HUES64 (cell line): ENCODE data around the gene MEGF6.

Experiments used
- H3K27ac ChIP-seq: 2 replicates; pipeline ENCODE4 v1.7.0; 2013; ENCODE audit warnings: low read depth, low read length, inconsistent platforms
- H3K27me3 ChIP-seq: 2 replicates; pipeline ENCODE4 v1.6.1; 2013; ENCODE audit warnings: mild to moderate bottlenecking, low read length; ENCODE audit not compliant: insufficient read depth
- H3K36me3 ChIP-seq: 2 replicates; pipeline ENCODE4 v1.6.1; 2013; ENCODE audit warnings: mild to moderate bottlenecking, low read length; ENCODE audit not compliant: insufficient read depth
- H3K4me1 ChIP-seq: 2 replicates; pipeline ENCODE4 v1.6.1; 2013; ENCODE audit warnings: mild to moderate bottlenecking, low read length, moderate library complexity; ENCODE audit not compliant: insufficient read depth
- H3K4me3 ChIP-seq: 2 replicates; pipeline ENCODE4 v1.5.1; 2013; ENCODE audit warnings: mild to moderate bottlenecking, low read length, moderate library complexity
- H3K9ac ChIP-seq: 2 replicates; pipeline ENCODE4 v1.6.1; 2013; ENCODE audit warnings: mild to moderate bottlenecking, low read depth, low read length
- H3K9me3 ChIP-seq: 2 replicates; pipeline ENCODE4 v1.6.1; 2013; ENCODE audit warnings: low read depth, low read length; ENCODE audit not compliant: insufficient read depth
- WGBS: fragments of 150-250, 120-280 bp; methylation state at CpG from one replicate; pipeline ENCODE4 v1.1.7; 2013; ENCODE audit warnings: missing lambda C conversion rate; 5-methylcytosine and 5-hydroxymethylcytosine counted together

The MEGF6 gene

DNA sequence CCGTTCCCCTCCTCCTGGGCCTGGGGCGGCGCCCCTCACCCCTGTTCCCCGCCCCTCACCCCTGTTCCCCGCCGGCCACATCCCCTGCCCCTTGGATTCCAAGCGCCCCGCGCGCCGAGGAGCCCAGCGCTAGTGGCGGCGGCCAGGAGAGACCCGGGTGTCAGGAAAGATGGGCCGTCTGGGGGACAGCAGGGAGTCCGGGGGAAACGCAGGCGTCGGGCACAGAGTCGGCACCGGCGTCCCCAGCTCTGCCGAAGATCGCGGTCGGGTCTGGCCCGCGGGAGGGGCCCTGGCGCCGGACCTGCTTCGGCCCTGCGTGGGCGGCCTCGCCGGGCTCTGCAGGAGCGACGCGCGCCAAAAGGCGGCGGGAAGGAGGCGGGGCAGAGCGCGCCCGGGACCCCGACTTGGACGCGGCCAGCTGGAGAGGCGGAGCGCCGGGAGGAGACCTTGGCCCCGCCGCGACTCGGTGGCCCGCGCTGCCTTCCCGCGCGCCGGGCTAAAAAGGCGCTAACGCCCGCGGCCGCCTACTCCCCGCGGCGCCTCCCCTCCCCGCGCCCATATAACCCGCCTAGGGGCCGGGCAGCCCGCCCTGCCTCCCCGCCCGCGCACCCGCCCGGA, 40.7 kb upstream of the MEGF6 start, which contains the start of gene TP73:
TSS of gene TP73 (plus strand) at position 587 of the 618 bp plus-strand sequence. CDS start 29,850 bp downstream, outside the sequence.
- Histone ChIP-seq H3K36me3 (0 out of 2 replicates have a peak, but pooled peaks cover under 1% of the 10 kb centered on the region), H3K4me1 (peaks cover 5% of the 10 kb centered on the region), H3K27me3 (peaks cover 77% of the 10 kb centered on the region), H3K27ac (no peak within 1 kb of the TSS), H3K9ac (no peak within 1 kb of the TSS), H3K9me3 (no peaks in the 10 kb centered on the region), H3K4me3 (peak within 1 kb of the TSS; percentile 48)
- WGBS: under 1% methylated on average over 80 of the region's 80 CpGs

GRCh38 chr1:3651026-3651929, 40.0 kb upstream of the MEGF6 start:
- H3K9ac ChIP-seq: no peak overlapping the region
- no peaks in the 10 kb centered on the region for H3K9me3 ChIP-seq
- peaks cover 69% of the 10 kb centered on the region for H3K27me3 ChIP-seq
- peaks cover 5% of the 10 kb centered on the region for H3K4me1 ChIP-seq
- WGBS: 1% methylated on average over 83 of the region's 83 CpGs
- no peak overlapping the region for H3K27ac ChIP-seq
- H3K4me3 ChIP-seq: peak overlapping the region; percentile 48
- peaks cover 8% of the 10 kb centered on the region; the same call in 1 of the 2 replicates for H3K36me3 ChIP-seq

DNA sequence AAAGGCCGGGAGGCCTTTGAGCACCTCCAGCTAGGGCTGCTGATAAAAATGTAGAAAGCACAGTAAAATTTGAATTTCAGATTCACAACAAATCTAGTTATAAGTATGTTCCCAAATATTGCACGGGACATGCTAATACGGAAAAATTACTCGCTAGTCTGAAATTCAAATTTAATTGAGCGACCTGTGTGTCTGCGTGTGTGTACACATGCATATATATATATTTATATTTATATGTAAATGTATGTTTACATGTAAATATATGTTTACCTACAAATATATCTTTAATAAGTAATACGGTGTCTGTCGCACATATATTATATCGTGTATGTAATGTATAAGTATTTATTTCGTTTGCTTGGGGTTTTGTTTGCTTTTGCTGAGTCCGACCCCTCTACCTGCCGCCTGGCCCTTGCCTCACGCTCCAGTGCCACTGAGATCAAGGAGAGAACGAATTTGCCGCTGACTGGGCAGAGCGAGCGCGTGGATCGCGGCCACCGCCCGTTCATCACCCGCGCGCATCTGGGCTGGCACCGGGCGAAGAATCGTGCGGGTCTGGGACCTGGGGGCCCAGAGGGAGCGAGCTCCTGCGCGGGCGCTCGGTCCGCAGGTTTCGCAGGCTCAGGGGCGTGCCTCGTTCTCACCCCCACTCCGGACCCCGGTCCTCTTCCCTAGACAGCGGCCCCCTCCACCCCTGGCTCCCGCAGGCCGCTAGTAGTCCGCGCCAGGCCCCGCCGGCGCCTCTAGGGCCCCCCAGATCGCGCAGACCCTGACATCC, 39.1 kb upstream of the MEGF6 start:
- WGBS: 6% methylated on average over 46 of the region's 50 CpGs
- Histone ChIP-seq H3K4me1 (peaks cover 5% of the 10 kb centered on the region), H3K27ac (no peak overlapping the region), H3K4me3 (peak overlapping the region; percentile 94), H3K27me3 (peaks cover 61% of the 10 kb centered on the region), H3K36me3 (peaks cover 16% of the 10 kb centered on the region; the same call in 1 of the 2 replicates), H3K9me3 (no peaks in the 10 kb centered on the region), H3K9ac (no peak overlapping the region)

DNA sequence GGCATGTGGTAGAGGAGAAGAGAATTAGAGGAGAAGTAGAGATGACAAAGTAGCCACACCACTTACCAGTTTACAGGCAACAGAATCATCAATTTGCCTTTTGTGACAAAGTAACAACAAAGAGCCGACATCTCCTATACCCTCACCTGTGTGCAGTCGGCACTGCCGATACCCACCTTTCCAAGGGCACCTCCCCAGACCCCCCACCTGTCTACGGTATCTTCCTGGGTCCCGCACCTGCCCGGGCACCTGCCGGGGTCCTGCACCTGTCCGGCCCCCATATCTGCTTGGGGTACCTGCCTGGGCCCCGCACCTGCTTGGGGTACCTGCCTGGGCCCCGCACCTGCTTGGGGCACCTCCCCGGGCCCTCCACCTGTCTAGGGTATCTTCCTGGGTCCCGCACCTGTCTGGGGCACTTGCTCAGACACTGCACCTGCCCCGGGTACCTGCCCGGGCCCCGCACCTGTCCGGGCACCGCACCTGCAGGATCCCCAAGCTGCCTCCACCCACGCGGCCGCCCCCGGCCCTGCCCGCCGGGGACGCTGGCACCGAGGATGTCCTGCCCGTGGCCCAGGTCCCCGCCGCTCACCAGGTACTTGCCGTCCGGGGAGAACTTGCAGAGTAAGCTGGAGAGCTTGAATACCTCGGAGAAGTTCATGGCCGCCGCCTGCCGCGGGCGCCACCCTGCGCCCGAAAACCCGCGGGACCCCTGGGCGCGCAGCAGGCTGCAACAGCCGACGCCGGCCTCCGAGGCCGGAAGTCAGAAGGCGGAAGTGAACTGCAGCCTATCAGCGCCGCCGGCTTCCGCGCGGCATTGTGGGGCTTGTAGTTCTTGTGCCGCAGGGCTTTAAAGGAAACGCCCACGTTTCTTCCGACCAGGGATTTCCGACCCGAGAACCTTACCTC, 38.3 kb upstream of the MEGF6 start, which contains the start of gene WRAP73:
TSS of gene WRAP73 (minus strand) at position 762 of the 906 bp plus-strand sequence. CDS start at position 658, 104 bp downstream.
- Histone ChIP-seq H3K9me3 (no peaks in the 10 kb centered on the region), H3K4me3 (peak within 1 kb of the TSS; percentile 94), H3K27ac (no peak within 1 kb of the TSS), H3K4me1 (peaks cover 5% of the 10 kb centered on the region), H3K27me3 (peaks cover 52% of the 10 kb centered on the region), H3K9ac (peak within 1 kb of the TSS; percentile 58), H3K36me3 (peaks cover 20% of the 10 kb centered on the region)
- WGBS: 4% methylated on average over 60 of the region's 60 CpGs

GRCh38 chr1:3646596-3646995, 35.3 kb upstream of the MEGF6 start:
- Histone ChIP-seq H3K36me3 (peaks cover 29% of the 10 kb centered on the region), H3K9ac (no peak overlapping the region)

DNA sequence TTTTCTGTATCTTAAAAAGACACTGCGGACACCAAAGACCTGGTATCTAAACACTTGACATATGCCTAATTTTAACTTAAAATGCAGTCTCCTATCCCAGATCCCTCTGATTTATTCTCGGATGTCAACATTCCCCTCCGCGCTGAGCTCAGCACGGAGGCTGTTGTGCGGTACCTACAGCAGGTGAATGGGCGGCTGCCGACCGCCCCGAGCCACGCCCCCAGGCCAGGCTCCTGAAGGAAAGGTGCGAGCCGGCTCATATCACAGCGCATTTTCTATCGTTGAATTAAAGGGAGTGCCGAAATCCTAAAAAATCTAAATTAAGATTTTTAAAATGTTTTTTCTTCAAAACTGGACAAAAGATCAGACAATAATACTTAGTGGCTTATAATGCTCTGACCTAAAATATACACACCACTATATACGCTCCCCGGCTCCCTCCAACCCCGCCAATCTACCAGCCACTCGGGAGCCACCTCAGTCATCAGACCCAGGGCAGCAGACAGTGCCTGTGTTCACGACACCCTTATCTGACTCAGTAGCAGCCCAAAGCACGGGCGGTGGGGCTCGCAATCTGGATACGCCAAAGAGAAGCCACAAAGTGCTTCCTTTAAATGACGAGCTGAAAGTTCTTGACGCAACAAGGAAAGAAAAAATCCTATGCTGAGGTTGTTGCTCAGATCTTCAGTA, 34.5 kb upstream of the MEGF6 start:
- Histone ChIP-seq H3K27ac (no peak overlapping the region), H3K4me3 (no peak overlapping the region), H3K9ac (no peak overlapping the region), H3K9me3 (no peaks in the 10 kb centered on the region), H3K4me1 (peaks cover 5% of the 10 kb centered on the region), H3K36me3 (peaks cover 29% of the 10 kb centered on the region), H3K27me3 (peaks cover 14% of the 10 kb centered on the region)
- 96% methylated on average over 27 of the region's 27 CpGs for WGBS

More at GRCh38 chr1:3646596-3646995, 35.3 kb upstream of the MEGF6 start:
- Histone ChIP-seq H3K4me1 (peaks cover 5% of the 10 kb centered on the region), H3K9me3 (no peaks in the 10 kb centered on the region), H3K27ac (no peak overlapping the region), H3K4me3 (no peak overlapping the region), H3K27me3 (peaks cover 22% of the 10 kb centered on the region)
- WGBS: 93% methylated on average over 20 of the region's 20 CpGs

- Histone ChIP-seq H3K27me3 (peaks cover 9% of the 10 kb centered on the region), H3K27ac (no peak overlapping the region), H3K4me1 (peaks cover 2% of the 10 kb centered on the region), H3K36me3 (peaks cover 29% of the 10 kb centered on the region), H3K4me3 (no peak overlapping the region), H3K9me3 (no peaks in the 10 kb centered on the region), H3K9ac (no peak overlapping the region)
- 97% methylated on average over 43 of the region's 43 CpGs for WGBS
These were observed 33.9 kb upstream of the MEGF6 start for GRCh38 chr1:3645247-3645646.

GRCh38 chr1:3644273-3644672, 33.0 kb upstream of the MEGF6 start:
- no peaks in the 10 kb centered on the region for H3K4me1 ChIP-seq
- no peak overlapping the region for H3K9ac ChIP-seq
- WGBS: 92% methylated on average over 18 of the region's 25 CpGs
- peaks cover 2% of the 10 kb centered on the region; the same call in 1 of the 2 replicates for H3K27me3 ChIP-seq
- no peak overlapping the region for H3K27ac ChIP-seq
- no peak overlapping the region for H3K4me3 ChIP-seq
- H3K9me3 ChIP-seq: no peaks in the 10 kb centered on the region
- peaks cover 32% of the 10 kb centered on the region for H3K36me3 ChIP-seq

DNA sequence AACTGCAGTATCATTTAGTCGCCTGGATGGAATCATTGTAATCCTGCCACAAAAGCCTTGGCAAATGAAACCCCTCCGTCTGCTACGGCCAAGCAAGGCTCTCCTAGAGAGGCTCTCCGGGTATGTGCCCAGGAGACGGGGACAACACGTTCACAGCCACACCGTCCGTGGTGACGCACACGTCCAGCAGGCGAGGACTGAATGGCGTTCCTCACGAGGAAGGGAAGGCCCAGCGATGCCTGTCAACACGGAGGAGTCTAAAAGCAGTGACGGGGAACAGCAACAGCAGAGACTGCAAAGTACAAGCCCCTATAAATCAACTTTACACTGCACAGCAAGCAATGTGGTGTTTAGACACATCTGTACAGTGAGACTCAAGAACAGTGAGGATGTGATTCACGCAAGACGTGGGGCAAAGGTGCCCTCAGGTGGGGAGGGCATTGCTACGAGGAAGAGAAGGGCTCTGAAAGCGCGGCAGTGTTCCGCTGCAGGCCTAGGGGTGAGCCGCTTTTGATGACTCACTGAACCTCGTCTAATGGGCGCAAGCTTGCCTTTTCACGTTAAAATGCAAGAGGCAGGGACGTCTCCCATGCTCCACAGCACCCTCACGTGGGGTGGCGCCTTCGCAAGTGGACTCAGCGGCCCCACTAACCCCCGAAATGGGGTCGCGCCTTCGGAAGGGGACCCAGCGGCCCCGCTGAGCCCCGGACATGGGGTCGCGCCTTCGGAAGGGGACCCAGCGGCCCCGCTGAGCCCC, 31.8 kb upstream of the MEGF6 start:
- Histone ChIP-seq H3K36me3 (peaks cover 39% of the 10 kb centered on the region), H3K9me3 (no peaks in the 10 kb centered on the region), H3K4me3 (no peak overlapping the region), H3K4me1 (no peaks in the 10 kb centered on the region), H3K27ac (no peak overlapping the region), H3K27me3 (no peaks in the 10 kb centered on the region), H3K9ac (no peak overlapping the region)
- WGBS: 91% methylated on average over 35 of the region's 43 CpGs
